Smooth muscle cell (in vitro differentiated cells): ENCODE measurements around the gene ZDHHC11B. TPM values are rescaled to one million over a fixed set of nuclear protein-coding genes. Genes with fewer than 3 reads are reported as not detected.
"Not testable (repeated sequence)": the region's sequence is repeated elsewhere in the genome, so short reads cannot be mapped to it uniquely, and the experiment has no call there.

ENCODE experiments used
- DNase-seq: peaks from one replicate; lab custom pipeline; 2025; ENCODE audit not compliant: unreplicated experiment; lab: John Stamatoyannopoulos, UW
- H2AFZ ChIP-seq: fragments of 200-600 bp; sonication (generic); 2 replicates; pipeline ENCODE4 v1.6.0; 2016; ENCODE audit warnings: antibody characterized with exemption, low read depth, mild to moderate bottlenecking
- H3F3A ChIP-seq: fragments of 200-600 bp; sonication (generic); 2 replicates; pipeline ENCODE4 v1.6.0; 2017; ENCODE audit warnings: antibody characterized with exemption, low read depth
- H3K27ac ChIP-seq: fragments of 200-600 bp; sonication (generic); 2 replicates; pipeline ENCODE4 v1.5.1; 2016; ENCODE audit warnings: low read depth, mild to moderate bottlenecking
- H3K27me3 ChIP-seq: fragments of 200-600 bp; sonication (generic); 2 replicates; pipeline ENCODE4 v1.6.1; 2016; ENCODE audit warnings: low read depth, mild to moderate bottlenecking
- H3K36me3 ChIP-seq: fragments of 200-600 bp; sonication (generic); 2 replicates; pipeline ENCODE4 v1.5.1; 2016; ENCODE audit warnings: low read depth
- H3K4me1 ChIP-seq: fragments of 200-600 bp; sonication (generic); 2 replicates; pipeline ENCODE4 v1.5.1; 2016; ENCODE audit warnings: low read depth
- H3K4me2 ChIP-seq: fragments of 200-600 bp; sonication (generic); 2 replicates; pipeline ENCODE4 v1.6.0; 2016; ENCODE audit warnings: mild to moderate bottlenecking
- H3K4me3 ChIP-seq: fragments of 200-600 bp; sonication (generic); 2 replicates; pipeline ENCODE4 v1.5.1; 2016; ENCODE audit warnings: mild to moderate bottlenecking
- H3K79me2 ChIP-seq: fragments of 200-600 bp; sonication (generic); 2 replicates; pipeline ENCODE4 v1.6.0; 2016; ENCODE audit warnings: low read depth, mild to moderate bottlenecking
- H3K9ac ChIP-seq: fragments of 200-600 bp; sonication (generic); 2 replicates; pipeline ENCODE4 v1.6.0; 2016; ENCODE audit warnings: low read depth
- H3K9me3 ChIP-seq: fragments of 200-600 bp; sonication (generic); replicated peaks from 2 replicates; pipeline ENCODE4 v1.5.1; 2016; ENCODE audit warnings: low read depth
- H4K20me1 ChIP-seq: fragments of 200-600 bp; sonication (generic); 2 replicates; pipeline ENCODE4 v1.6.0; 2016; ENCODE audit warnings: low read depth
- WGBS: methylation state at CpG from one replicate; pipeline ENCODE4 v1.1.7; 2016; ENCODE audit warnings: low lambda C conversion rate; 5-methylcytosine and 5-hydroxymethylcytosine counted together
- polyA plus RNA-seq: library from polyadenylated mRNA; unstranded; fragments of >200 nt; fragmentation: Nextera tagmentation; extraction: Ambion mirVana; gene quantifications from 2 replicates; pipeline ENCODE4 v1.2.1, GENCODE V29; 2016
- total RNA-seq: library from RNA; depleted of rRNA; stranded (reverse); fragments of >200 nt; gene quantifications from 2 replicates; pipeline ENCODE4 v1.2.3, GENCODE V29; 2014
- TF ChIP-seq, protein P1 (sequence below): fragments of 200-600 bp; sonication (generic); IDR thresholded peaks from 2 replicates; pipeline ENCODE4 v1.5.1; 2017; ENCODE audit warnings: borderline replicate concordance, mild to moderate bottlenecking, antibody characterized with exemption; ENCODE audit not compliant: insufficient read depth, poor library complexity, severe bottlenecking

ZDHHC11B gene
- total and polyA plus RNA-seq, 2 experiments from 2014 or later, result not detected

DNA sequence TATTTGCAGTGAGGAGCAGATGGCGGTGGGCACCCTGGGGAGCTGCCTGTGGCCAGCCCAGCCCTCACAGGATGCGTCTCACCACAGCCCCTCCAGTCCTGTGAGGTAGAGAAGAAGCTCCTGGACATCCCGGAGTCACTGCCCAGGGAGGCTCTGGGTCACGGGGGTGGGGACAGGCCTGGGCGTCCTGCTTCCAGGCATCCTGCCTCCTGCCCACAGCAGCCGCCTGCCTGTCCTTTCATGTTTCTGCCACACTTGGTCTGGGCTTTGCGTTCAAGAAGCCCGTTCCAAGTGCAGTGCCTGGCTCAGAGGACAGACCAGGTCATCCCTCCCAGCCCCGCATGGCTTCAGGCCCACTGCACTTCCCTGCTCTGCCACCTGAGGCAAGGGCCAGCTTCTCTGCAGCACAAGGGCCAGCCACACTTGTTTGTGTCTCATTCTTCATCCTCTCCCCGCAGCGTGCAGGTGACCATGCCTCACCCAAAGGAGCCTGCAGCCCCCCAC is 38.2 kb downstream of the ZDHHC11B start:
- Histone ChIP-seq H2AFZ (no peak overlapping the region), H3K4me3 (no peak overlapping the region), H3F3A (no peaks in the 10 kb centered on the region), H3K4me1 (no peaks in the 10 kb centered on the region), H3K27me3 (no peaks in the 10 kb centered on the region), H3K4me2 (no peak overlapping the region), H3K79me2 (no peaks in the 10 kb centered on the region), H3K36me3 (no peaks in the 10 kb centered on the region), H3K9ac (no peak overlapping the region), H3K27ac (no peak overlapping the region), H4K20me1 (no peaks in the 10 kb centered on the region), H3K9me3 (no peaks in the 10 kb centered on the region)
- no peak for DNase-seq
- 81% methylated on average over 11 of the region's 11 CpGs for WGBS
- TF ChIP-seq, protein P1, sequence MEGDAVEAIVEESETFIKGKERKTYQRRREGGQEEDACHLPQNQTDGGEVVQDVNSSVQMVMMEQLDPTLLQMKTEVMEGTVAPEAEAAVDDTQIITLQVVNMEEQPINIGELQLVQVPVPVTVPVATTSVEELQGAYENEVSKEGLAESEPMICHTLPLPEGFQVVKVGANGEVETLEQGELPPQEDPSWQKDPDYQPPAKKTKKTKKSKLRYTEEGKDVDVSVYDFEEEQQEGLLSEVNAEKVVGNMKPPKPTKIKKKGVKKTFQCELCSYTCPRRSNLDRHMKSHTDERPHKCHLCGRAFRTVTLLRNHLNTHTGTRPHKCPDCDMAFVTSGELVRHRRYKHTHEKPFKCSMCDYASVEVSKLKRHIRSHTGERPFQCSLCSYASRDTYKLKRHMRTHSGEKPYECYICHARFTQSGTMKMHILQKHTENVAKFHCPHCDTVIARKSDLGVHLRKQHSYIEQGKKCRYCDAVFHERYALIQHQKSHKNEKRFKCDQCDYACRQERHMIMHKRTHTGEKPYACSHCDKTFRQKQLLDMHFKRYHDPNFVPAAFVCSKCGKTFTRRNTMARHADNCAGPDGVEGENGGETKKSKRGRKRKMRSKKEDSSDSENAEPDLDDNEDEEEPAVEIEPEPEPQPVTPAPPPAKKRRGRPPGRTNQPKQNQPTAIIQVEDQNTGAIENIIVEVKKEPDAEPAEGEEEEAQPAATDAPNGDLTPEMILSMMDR, result no peak

- not testable (repeated sequence) for H3K79me2 ChIP-seq, H3K4me1 ChIP-seq, H3K27ac ChIP-seq, H3K9me3 ChIP-seq, H3K4me3 ChIP-seq, H4K20me1 ChIP-seq, H3K27me3 ChIP-seq, H3K36me3 ChIP-seq, H3K9ac ChIP-seq, H2AFZ ChIP-seq, H3K4me2 ChIP-seq, DNase-seq, H3F3A ChIP-seq
- WGBS, result 92% methylated on average over 23 of the region's 23 CpGs
Observed at GRCh38 chr5:745272-746142, 39.0 kb downstream of the ZDHHC11B start.

DNA sequence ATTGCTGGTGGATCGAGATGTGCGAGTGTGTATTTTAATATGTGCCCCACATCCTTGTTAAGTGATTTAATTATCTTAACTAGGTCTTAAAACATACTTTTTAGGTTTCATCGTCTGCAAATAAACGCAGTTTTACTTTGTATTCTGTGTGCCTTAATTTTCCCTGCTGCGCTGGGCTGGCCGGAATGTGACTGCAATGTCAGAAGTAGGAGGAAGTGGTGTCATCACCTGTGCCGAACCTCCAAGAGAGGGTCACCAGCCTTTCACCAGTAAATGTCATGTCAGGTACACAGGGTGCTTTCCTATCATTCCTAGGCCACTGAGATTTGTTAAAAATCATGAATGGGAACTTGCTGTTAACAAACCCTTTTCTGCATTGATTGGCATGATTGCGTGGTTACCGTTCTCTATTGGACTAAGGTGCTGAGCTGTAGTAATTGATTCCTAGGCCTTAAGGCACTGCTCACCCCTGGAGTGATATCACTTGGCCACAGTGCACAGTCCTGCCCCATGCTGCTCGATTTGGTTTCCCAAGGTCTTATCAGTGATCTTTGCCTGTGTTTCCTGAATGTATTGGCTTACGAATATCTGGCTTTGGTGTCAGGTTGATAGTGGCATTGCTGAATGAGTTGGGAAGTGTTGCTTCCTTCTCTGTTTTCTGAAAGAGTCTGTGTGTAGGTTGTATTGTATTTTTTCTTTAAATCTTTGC is 40.7 kb downstream of the ZDHHC11B start:
- WGBS, result 89% methylated on average over 11 of the region's 11 CpGs
- not testable (repeated sequence) for H3F3A ChIP-seq, H3K4me3 ChIP-seq

GRCh38 chr5:742276-742675 is 42.3 kb downstream of the ZDHHC11B start:
- 92% methylated on average over 6 of the region's 6 CpGs for WGBS
- not testable (repeated sequence) for DNase-seq

More for the DNA sequence above, 40.7 kb downstream of the ZDHHC11B start:
- H3K27ac ChIP-seq, H3K9ac ChIP-seq, H3K4me1 ChIP-seq, H3K4me2 ChIP-seq, H3K36me3 ChIP-seq, H3K79me2 ChIP-seq, H2AFZ ChIP-seq, H3K27me3 ChIP-seq, DNase-seq, H3K9me3 ChIP-seq, H4K20me1 ChIP-seq: not testable (repeated sequence)

GRCh38 chr5:734145-734544 is 50.4 kb downstream of the ZDHHC11B start:
- not testable (repeated sequence) for H3K9me3 ChIP-seq, H4K20me1 ChIP-seq, H3K9ac ChIP-seq, H3K4me2 ChIP-seq, H3K79me2 ChIP-seq, H3K4me3 ChIP-seq, H3K4me1 ChIP-seq, H3K27ac ChIP-seq, DNase-seq, H3K27me3 ChIP-seq, H3F3A ChIP-seq, H2AFZ ChIP-seq, H3K36me3 ChIP-seq
- no CpG with 5 or more reads among the region's 1 CpG for WGBS

More at GRCh38 chr5:742276-742675, 42.3 kb downstream of the ZDHHC11B start:
- not testable (repeated sequence) for H3K27me3 ChIP-seq, H3K9me3 ChIP-seq, H3K9ac ChIP-seq, H2AFZ ChIP-seq, H3K4me1 ChIP-seq, H3K4me3 ChIP-seq, H3K4me2 ChIP-seq, H4K20me1 ChIP-seq, H3K79me2 ChIP-seq, H3K27ac ChIP-seq, H3K36me3 ChIP-seq, H3F3A ChIP-seq

DNA sequence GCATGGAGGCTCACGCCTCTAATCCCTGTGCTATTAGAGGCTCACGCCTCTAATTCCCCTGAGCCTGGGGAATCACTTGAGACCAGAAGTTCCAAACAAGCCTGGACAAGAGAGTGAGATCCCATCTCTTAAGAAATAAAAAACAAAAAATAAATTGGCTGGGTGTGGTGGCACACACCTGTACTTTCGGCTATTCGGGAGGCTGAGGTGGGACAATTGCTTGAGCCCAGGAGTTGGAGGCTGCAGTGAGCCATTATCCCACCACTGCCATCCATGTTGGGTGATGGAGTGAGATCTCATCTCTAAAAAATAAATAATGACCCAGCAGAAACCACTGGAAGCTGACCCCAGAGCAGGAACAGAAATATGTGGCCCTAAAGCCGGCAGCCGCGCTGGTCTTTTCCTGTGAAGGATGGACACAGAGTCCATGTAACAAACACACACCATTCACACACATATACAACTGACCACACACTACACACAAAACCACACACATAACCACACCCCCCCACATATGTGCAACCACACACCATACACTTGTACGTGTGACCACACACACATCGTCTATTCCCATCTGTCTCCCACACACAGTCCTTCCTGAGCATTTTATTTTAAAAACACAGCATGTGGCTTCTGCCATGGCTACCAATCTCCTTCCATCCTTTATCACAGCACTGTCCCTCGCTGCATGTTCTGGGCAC is 51.6 kb downstream of the ZDHHC11B start:
- not testable (repeated sequence) for H3K9ac ChIP-seq, H3K4me3 ChIP-seq, H4K20me1 ChIP-seq, H3K79me2 ChIP-seq, H3K4me2 ChIP-seq, H3K27me3 ChIP-seq, H3K27ac ChIP-seq, H3K36me3 ChIP-seq, H2AFZ ChIP-seq, DNase-seq, H3K9me3 ChIP-seq, H3K4me1 ChIP-seq, H3F3A ChIP-seq
- WGBS, result 93% methylated on average over 10 of the region's 10 CpGs

GRCh38 chr5:729225-729624 is 55.3 kb downstream of the ZDHHC11B start:
- not testable (repeated sequence) for H3K36me3 ChIP-seq, H4K20me1 ChIP-seq, H3K4me1 ChIP-seq, H3K27ac ChIP-seq, H3K4me2 ChIP-seq, H2AFZ ChIP-seq, H3F3A ChIP-seq, H3K9me3 ChIP-seq, H3K27me3 ChIP-seq, H3K4me3 ChIP-seq, H3K9ac ChIP-seq, DNase-seq, H3K79me2 ChIP-seq
- 87% methylated on average over 7 of the region's 7 CpGs for WGBS
